HG03064 (cell line): ENCODE data around the gene RIC3.

Experiments
- ATAC-seq: cut with Tn5 transposase; IDR thresholded peaks from one replicate; pipeline ENCODE4 v1.9.1; 2021; ENCODE audit warnings: low read depth; ENCODE audit not compliant: unreplicated experiment

Gene RIC3

GRCh38 chr11:8070417-8071115 lies 98.3 kb downstream of the RIC3 start:
- no peak for ATAC-seq

- ATAC-seq: no peak
Observed at GRCh38 chr11:8069771-8070170, 99.1 kb downstream of the RIC3 start.

DNA sequence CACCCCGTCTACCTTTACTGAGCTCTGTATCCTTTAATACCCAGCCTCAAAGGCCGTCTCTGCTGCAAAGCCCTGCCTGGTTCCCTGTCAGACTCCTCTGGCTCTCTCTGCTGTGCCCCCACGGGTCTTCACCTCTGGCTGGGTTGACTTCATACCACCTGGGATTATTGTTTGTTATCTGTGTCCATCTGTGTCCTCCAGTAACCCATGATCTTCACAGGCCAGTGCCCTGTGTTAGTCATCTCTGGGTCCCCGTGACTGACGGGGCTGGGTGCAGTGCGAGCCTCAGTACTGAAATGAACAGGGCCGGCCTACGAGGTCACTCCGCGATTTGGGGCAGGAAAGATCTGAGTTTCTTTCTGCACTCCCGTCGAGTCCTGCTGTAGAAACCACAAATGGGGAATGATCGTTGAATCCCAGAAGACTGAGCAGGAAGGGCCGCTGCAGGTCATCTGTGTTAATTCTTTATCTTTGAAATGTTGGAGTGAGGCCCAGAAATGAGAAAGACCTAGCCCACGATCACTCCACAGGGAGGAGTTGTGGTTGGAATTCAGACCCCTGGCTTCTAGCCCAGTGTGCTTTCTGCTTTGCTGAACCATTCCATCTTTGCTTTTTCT lies 100.1 kb downstream of the RIC3 start:
- ATAC-seq: no peak

DNA sequence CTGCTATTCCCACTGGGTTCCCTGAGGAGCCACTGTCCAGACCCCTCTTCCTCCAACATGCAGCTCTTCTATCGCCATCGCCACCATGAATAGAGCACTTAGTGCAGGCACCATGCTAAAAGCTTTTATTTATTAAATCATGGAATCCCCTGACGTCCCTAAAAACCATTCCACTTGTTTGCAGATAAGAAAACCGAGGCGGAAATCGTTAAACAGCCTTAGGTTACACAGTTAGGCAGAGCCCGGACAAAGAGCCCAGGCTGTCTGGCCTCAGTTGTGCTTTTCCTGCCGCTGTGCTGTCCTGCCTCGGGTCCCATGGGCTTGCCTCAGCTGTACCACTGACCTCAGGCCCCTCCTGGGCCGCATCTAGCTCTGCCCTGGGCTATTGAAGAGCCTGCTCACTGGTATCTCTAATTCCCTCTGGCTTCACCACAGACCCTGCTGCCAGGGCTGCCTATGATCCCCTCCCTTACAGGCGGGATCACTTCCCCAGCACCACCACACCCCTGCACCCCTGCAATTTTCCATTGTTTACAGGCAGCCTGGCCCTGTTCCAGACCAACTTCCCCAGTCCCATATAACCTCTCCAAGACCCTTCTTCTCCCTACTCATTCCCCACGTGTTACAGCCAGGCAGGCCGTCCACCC lies 100.8 kb downstream of the RIC3 start:
- ATAC-seq: no peak

GRCh38 chr11:8067567-8067928 lies 101.3 kb downstream of the RIC3 start:
- no peak for ATAC-seq

GRCh38 chr11:8066911-8067455 lies 101.8 kb downstream of the RIC3 start:
- ATAC-seq: no peak

- no peak for ATAC-seq
Observed at GRCh38 chr11:8066036-8066910, 102.6 kb downstream of the RIC3 start.

DNA sequence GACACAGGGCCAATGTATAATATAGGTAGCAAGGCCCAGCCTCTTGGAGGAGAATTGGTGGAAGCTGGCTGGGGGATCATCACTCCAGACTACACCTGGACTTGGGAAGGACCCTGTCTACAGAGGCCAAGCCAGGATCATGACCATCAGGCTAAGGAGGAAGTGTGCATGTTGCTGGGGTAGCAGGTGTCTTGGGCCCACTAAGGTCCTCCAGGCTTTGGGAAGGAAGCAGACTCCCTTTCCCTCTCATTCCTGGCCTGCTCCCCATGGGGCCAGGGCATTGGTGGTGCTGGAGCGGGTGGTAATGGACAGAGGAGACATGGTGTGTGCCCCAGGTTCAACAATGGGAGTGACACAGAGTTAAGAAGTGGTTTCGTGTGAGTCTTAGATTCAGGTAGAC lies 103.8 kb downstream of the RIC3 start:
- ATAC-seq: no peak

DNA sequence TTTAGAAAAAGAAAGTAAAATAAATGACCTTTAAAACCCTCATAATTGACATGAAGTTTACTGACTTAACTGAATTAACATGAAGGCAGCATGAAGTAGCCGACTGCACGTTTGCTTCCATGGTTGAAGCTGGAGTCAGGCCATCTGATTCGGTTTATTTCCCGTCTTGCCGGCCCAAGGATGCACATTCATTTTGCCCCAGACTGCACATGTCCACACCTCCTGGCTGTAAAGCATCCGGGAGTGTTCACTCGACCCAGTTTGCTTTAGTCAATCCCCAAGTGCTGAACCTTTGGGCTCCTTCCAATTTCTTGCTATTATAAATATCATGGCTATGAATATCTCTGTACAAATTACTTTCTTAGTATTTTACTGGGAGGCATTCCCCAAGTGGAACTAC lies 105.5 kb downstream of the RIC3 start:
- no peak for ATAC-seq

- no peak for ATAC-seq
Observed at GRCh38 chr11:8062781-8063257, 106.0 kb downstream of the RIC3 start.

DNA sequence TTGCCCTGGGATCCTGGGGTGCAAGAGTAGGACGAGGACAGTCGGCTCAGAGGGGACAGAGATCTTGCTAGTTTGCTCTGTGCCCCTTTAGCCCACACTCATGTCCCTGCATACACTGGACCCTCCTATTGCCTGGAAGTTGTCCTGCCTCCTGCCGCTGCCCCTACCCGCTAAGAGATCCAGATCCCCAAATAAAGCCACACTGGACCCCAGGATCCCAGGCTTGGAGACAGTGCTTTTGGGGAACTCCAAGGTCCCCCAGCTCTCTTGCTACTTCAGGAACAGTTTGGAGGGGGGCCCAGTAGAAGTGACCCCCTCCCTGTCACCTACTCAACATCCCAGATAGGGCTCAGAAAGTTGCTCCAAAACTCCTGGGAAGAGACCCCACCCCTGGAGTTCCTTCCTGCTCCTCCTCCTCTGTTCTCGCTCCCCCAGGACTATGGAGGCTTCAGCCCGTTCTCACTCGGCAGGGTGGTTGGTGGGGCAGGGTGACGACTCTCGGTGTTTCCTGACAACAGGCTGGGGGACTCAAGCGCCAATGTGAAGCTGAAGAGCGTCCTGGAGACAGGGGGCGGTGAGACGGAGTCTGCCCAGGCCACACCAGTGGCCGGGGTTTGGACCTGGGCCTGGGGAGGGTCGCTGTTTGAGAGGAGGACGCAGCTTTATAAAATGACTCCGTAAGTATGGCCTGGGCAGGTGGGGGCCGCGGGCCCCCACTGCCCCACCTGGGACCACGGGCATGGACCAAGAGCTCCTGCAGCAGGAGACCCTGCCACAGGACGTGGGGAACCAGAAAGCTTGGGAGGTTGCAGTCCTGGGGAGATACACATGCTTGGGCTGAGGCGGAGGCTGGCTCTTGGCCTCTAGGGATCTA lies 107.0 kb downstream of the RIC3 start:
- ATAC-seq: no peak

- ATAC-seq: no peak
Observed at GRCh38 chr11:8060801-8061554, 107.8 kb downstream of the RIC3 start.

DNA sequence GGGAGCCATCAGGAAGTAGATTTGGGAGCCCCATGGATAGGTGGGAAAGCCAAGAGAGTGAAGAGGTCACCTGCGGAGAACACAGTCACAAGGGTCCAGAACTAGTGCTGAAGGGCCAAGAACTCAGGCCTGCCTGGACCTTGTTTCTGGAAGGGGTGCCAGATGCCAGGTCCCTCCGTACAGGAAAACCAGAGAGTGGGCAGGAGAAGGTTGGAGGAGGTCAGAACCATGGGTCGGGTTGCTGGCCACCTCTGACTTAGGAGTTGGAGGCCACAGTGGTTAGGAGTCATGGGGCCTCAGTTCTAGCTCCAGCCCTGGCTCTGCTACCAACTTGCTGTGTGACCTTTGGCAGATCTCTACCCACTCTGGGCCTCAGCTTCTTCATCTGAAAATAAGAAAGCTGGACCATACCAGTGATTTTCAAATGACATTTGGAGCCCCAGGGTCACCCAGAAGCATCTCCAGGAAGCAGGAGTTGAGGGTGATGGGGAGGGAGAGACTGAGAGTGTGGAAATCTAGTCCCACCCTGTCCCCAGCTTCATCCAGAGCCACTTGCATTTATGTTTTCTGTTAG lies 108.6 kb downstream of the RIC3 start:
- no peak for ATAC-seq

GRCh38 chr11:8059571-8060011 lies 109.2 kb downstream of the RIC3 start:
- no peak for ATAC-seq

DNA sequence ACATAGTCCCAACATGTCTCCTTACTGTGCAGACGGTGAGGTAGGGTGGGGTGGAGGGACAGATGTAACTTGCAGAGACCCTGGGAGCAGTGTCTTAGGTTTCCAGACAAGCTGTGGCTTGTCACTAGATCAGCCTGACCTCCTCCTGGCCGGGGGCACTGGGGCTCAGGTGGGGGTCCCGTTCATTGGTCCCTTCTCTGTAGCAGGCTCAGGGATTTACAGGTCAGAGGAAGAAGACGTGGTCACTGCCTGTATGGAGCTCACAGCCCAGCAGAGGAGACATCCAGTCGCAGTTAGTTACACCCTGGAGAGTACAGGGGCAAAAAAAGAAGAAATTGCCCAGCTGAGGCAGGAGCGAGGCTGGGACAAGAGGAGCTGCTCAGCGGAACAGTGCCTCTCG lies 109.8 kb downstream of the RIC3 start:
- no peak for ATAC-seq

GRCh38 chr11:8058216-8058615 lies 110.6 kb downstream of the RIC3 start:
- ATAC-seq: no peak

- ATAC-seq: no peak
Observed at GRCh38 chr11:8056810-8057463, 111.9 kb downstream of the RIC3 start.
